22Rv1 (cell line): ENCODE measurements around the gene CDH10.
A peak's percentile ranks its signal among the peaks of the same experiment; 100 is the strongest.

Experiments used
- H3K27ac ChIP-seq: fragments of 450-650 bp; 2 replicates; pipeline ENCODE4 v1.5.1; 2017
- CTCF ChIP-seq: fragments of 450-650 bp; IDR thresholded peaks from 2 replicates; pipeline ENCODE4 v1.5.1; 2017; ENCODE audit warnings: mild to moderate bottlenecking
- ZFX ChIP-seq: fragments of 450-650 bp; IDR thresholded peaks from 2 replicates; pipeline ENCODE4 v1.6.1; 2017; ENCODE audit warnings: antibody characterized with exemption, borderline replicate concordance

The CDH10 gene

GRCh38 chr5:24589566-24589965 is 55.2 kb downstream of the CDH10 start:
- no peak overlapping the region for H3K27ac ChIP-seq
- no peak for TF ChIP-seq ZFX

- H3K27ac ChIP-seq: no peak overlapping the region
- TF ChIP-seq CTCF (no peak), ZFX (no peak)
Observed at GRCh38 chr5:24585751-24586150, 59.0 kb downstream of the CDH10 start.

GRCh38 chr5:24571302-24571701 is 73.5 kb downstream of the CDH10 start:
- no peak for TF ChIP-seq ZFX
- no peak for TF ChIP-seq CTCF
- no peak overlapping the region for H3K27ac ChIP-seq

GRCh38 chr5:24566933-24567332 is 77.8 kb downstream of the CDH10 start:
- TF ChIP-seq CTCF: no peak
- TF ChIP-seq ZFX: no peak
- no peak overlapping the region for H3K27ac ChIP-seq

- no peak overlapping the region for H3K27ac ChIP-seq
- no peak for TF ChIP-seq CTCF
- TF ChIP-seq ZFX: no peak
Observed at GRCh38 chr5:24555229-24555628, 89.5 kb downstream of the CDH10 start.

- no peak for TF ChIP-seq CTCF
- no peak for TF ChIP-seq ZFX
- H3K27ac ChIP-seq: peak overlapping the region; percentile 50
Observed at GRCh38 chr5:24547132-24547531, 97.6 kb downstream of the CDH10 start.

- no peak overlapping the region for H3K27ac ChIP-seq
- TF ChIP-seq CTCF (no peak), ZFX (no peak)
Observed at GRCh38 chr5:24539613-24540012, 105.2 kb downstream of the CDH10 start.

- peak overlapping the region; percentile 65 for H3K27ac ChIP-seq
- TF ChIP-seq ZFX (no peak), CTCF (no peak)
Observed at GRCh38 chr5:24538346-24538745, 106.4 kb downstream of the CDH10 start.
